Kidney (tissue), 14 donors: Measurements from ENCODE around the gene RGCC. TPM values are rescaled to one million over a fixed set of nuclear protein-coding genes. Genes with fewer than 3 reads are reported as not detected.
A peak's percentile ranks its signal among the peaks of the same experiment; 100 is the strongest.

ENCODE experiments used
- DNase-seq, 5 donors: peaks; one replicate each; pipeline ENCODE4 v3.0.0-alpha.2; 2013 to 2020
- FAIRE-seq: peaks from 2 replicates; lab custom pipeline; 2012; peaks lifted over from hg19 to GRCh38; lab: Jason Lieb, UNC
- H3K27ac ChIP-seq, 2 donors: one replicate each; pipeline ENCODE4 v1.7.0; 2013; ENCODE audit warnings: low read depth in 2 of 2, low read length in 2 of 2, inconsistent platforms in 1 of 2
- H3K27me3 ChIP-seq: one replicate; pipeline ENCODE4 v1.7.1; 2013; ENCODE audit warnings: low read length, inconsistent platforms; ENCODE audit not compliant: control insufficient read depth, insufficient read depth
- H3K36me3 ChIP-seq, 3 donors: one replicate each; pipeline versions ENCODE4 v1.7.0 to v1.7.1; 2013; ENCODE audit warnings: low read length in 3 of 3, control low read depth in 1 of 3, inconsistent platforms in 1 of 3; ENCODE audit not compliant: insufficient read depth in 3 of 3, control insufficient read depth in 2 of 3
- H3K4me1 ChIP-seq, 3 donors: one replicate each; pipeline versions ENCODE4 v1.7.0 to v1.7.1; 2013; ENCODE audit warnings: low read length in 3 of 3, inconsistent platforms in 1 of 3, low read depth in 1 of 3; ENCODE audit not compliant: control insufficient read depth in 2 of 3, insufficient read depth in 2 of 3
- H3K4me3 ChIP-seq, 3 donors: one replicate each; pipeline versions ENCODE4 v1.7.0 to v1.8.1; 2013; ENCODE audit warnings: low read length in 3 of 3, control low read depth in 1 of 3, inconsistent platforms in 1 of 3
- H3K9ac ChIP-seq, 3 donors: one replicate each; pipeline versions ENCODE4 v1.7.0 to v1.7.1; 2013; ENCODE audit warnings: low read length in 3 of 3, control low read depth in 1 of 3, inconsistent platforms in 1 of 3
- H3K9me3 ChIP-seq, 3 donors: one replicate each; pipeline versions ENCODE4 v1.7.0 to v1.7.1; 2013; ENCODE audit warnings: low read length in 3 of 3, control low read depth in 1 of 3, inconsistent platforms in 1 of 3; ENCODE audit not compliant: control insufficient read depth in 2 of 3, insufficient read depth in 1 of 3
- CTCF ChIP-seq: IDR thresholded peaks from 3 replicates; pipeline ENCODE4 v1.5.1; 2012; ENCODE audit warnings: mild to moderate bottlenecking, moderate library complexity, borderline replicate concordance; ENCODE audit not compliant: insufficient read depth; ENCODE audit errors: extremely low read depth
- intact Hi-C: fragments of 100-400 bp; cut with DNase I; formaldehyde crosslinking; loops from one replicate; pipeline ENCODE4 v1.11.1; 2022
- polyA plus RNA-seq: library from polyadenylated mRNA; stranded (reverse); fragments of 350-450 nt; fragmentation: Illumina TruSeq; extraction: RNeasy Lipid Tissue Mini Kit (QIAGEN cat#74804); gene quantifications from one replicate; pipeline ENCODE4 v1.2.3, GENCODE V29; 2014; ENCODE audit warnings: low read depth, low replicate concordance; ENCODE audit not compliant: insufficient read depth
- total RNA-seq: library from RNA; stranded (reverse); fragmentation: NEBNext Ultra II Directional; extraction: Animal tissue kit (Norgen Biotek cat#: 25700); gene quantifications from one replicate; pipeline ENCODE4 v1.2.1, GENCODE V29; 2021
- donor health status: control.
- donor health status: control.
- donor health status: control.
- donor health status: control.
- donor health status: control.
- donor health status: DM: yes; HTN: yes; CAD: no.
- donor health status: Normal renal cell carcinoma (clear cell type).

The RGCC gene
- total and polyA plus RNA-seq, 2 donors from 2014 or later = 12.9 to 40.9 TPM

GRCh38 chr13:41495044-41495443, 37.7 kb downstream of the RGCC start:
- H3K4me1 ChIP-seq = peaks cover 0 to 5% (median 0%) of the 10 kb centered on the region in 3 donors
- no peak for FAIRE-seq
- intact Hi-C loops = no loop called here
- H3K27me3 ChIP-seq = no peaks in the 10 kb centered on the region
- H3K36me3 ChIP-seq = no peaks in the 10 kb centered on the region
- no peaks in the 10 kb centered on the region for H3K9me3 ChIP-seq
- no peak overlapping the region for H3K9ac ChIP-seq
- H3K27ac ChIP-seq = no peak overlapping the region
- no peak for TF ChIP-seq CTCF
- DNase-seq = no peak
- no peak overlapping the region for H3K4me3 ChIP-seq

- FAIRE-seq = no peak
- no peak for DNase-seq
These were observed 39.3 kb downstream of the RGCC start for GRCh38 chr13:41496420-41497234.

GRCh38 chr13:41497436-41497835, 40.1 kb downstream of the RGCC start:
- Histone ChIP-seq H3K9ac (no peak overlapping the region), H3K4me1 (peaks cover 0 to 5% (median 0%) of the 10 kb centered on the region in 3 donors), H3K4me3 (no peak overlapping the region), H3K27me3 (no peaks in the 10 kb centered on the region), H3K9me3 (no peaks in the 10 kb centered on the region), H3K27ac (no peak overlapping the region), H3K36me3 (no peaks in the 10 kb centered on the region)
- FAIRE-seq (no peak), DNase-seq (no peak)
- intact Hi-C loops = no loop called here
- TF ChIP-seq CTCF = no peak

More at GRCh38 chr13:41496420-41497234, 39.3 kb downstream of the RGCC start:
- H3K9ac ChIP-seq = no peak overlapping the region
- intact Hi-C loops = no loop called here
- H3K4me1 ChIP-seq = peaks cover 0 to 5% (median 0%) of the 10 kb centered on the region in 3 donors
- H3K4me3 ChIP-seq = no peak overlapping the region
- H3K27me3 ChIP-seq = no peaks in the 10 kb centered on the region
- no peaks in the 10 kb centered on the region for H3K36me3 ChIP-seq
- peak overlapping the region in 1 of 2 donors; percentile 2 for H3K27ac ChIP-seq
- no peak for TF ChIP-seq CTCF
- no peaks in the 10 kb centered on the region for H3K9me3 ChIP-seq
